PFSK-1 (cell line): ENCODE results near the gene TNC. TPM values are rescaled to one million over a fixed set of nuclear protein-coding genes. Genes with fewer than 3 reads are reported as not detected.

Experiments used
- FOXP2 ChIP-seq: optimal IDR thresholded peaks from 2 replicates; pipeline ENCODE3; 2011; ENCODE audit warnings: borderline replicate concordance, control low read depth, inconsistent platforms; ENCODE audit not compliant: insufficient read depth; ENCODE audit errors: extremely low read length, extremely low read depth
- POLR2AphosphoS5 ChIP-seq: IDR thresholded peaks from 2 replicates; pipeline ENCODE4 v1.6.1; 2012; ENCODE audit warnings: low read depth, mild to moderate bottlenecking, control low read depth, low read length, moderate library complexity
- SIN3A ChIP-seq: IDR thresholded peaks from 2 replicates; pipeline ENCODE4 v1.6.1; 2012; ENCODE audit warnings: mild to moderate bottlenecking, low read length, moderate library complexity, borderline replicate concordance; ENCODE audit not compliant: insufficient read depth
- TAF1 ChIP-seq: IDR thresholded peaks from 2 replicates; pipeline ENCODE4 v1.6.1; 2012; ENCODE audit warnings: low read length, control low read depth, borderline replicate concordance; ENCODE audit not compliant: insufficient read depth
- polyA plus RNA-seq: library from polyadenylated mRNA; unstranded; fragments of >200 nt; gene quantifications from one replicate; pipeline ENCODE4 v1.2.1, GENCODE V29; 2012; ENCODE audit warnings: low read depth, missing spikeins; ENCODE audit not compliant: insufficient read length
- TF ChIP-seq, protein P1 (sequence below), 2 experiments: IDR thresholded peaks; 2 replicates each; pipeline versions ENCODE4 v1.6.1 to v1.8.0; 2011 to 2012; ENCODE audit warnings: low read depth in 2 of 2, low read length in 2 of 2, control low read depth in 1 of 2, inconsistent platforms in 1 of 2, mild to moderate bottlenecking in 1 of 2, moderate library complexity in 1 of 2; ENCODE audit not compliant: insufficient read depth in 1 of 2

The TNC gene
- 36.1 TPM for polyA plus RNA-seq

DNA sequence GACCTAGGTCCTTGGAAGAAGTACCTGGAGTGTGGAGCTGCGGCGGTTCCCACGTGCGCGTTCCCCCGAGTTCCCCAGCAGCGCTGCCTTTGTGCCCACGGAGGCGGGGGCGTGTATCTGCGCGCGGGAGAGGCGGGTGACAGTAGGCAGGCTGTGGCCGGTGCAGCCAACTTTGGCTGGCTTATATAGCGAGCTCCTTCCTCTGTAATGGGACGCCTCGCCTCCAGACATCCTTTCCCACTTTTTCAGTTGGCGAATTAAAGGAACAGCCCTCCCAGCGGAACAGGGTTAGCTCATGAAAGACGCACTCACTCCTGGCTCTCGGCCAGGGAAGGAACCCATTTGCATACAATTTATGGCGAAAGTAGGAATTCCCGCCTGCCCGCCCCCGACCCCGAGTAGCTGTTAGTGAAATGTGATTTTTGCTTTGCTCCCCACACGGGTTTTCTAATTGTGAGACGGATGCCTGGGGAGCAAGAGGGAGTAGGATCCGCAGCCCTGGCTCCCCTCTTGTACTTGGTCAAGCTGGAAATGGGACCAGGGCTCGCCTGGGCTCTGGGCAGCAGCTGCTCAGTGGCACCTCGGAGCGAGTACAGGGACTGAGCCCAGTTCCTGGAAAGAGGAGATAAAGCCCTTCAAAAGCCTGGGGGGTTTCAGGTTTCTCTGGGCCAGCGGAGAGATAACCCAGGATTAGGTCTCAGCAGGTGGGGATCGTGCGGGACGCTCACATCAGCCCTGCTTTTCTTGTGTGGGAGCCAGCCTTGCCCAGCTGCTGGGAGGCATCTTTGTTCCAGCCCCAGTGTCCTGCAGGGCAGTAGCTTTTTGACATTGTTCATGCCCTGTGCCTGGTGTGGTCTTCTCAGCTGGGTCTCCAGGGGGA lies at the start of gene TNC:
Gene TNC, minus strand, starts transcription at position 159 of the 880 bp plus-strand sequence. CDS start 27,139 bp downstream, outside the sequence.
- no peak for TF ChIP-seq TAF1
- TF ChIP-seq FOXP2 = no peak
- TF ChIP-seq, protein P1, sequence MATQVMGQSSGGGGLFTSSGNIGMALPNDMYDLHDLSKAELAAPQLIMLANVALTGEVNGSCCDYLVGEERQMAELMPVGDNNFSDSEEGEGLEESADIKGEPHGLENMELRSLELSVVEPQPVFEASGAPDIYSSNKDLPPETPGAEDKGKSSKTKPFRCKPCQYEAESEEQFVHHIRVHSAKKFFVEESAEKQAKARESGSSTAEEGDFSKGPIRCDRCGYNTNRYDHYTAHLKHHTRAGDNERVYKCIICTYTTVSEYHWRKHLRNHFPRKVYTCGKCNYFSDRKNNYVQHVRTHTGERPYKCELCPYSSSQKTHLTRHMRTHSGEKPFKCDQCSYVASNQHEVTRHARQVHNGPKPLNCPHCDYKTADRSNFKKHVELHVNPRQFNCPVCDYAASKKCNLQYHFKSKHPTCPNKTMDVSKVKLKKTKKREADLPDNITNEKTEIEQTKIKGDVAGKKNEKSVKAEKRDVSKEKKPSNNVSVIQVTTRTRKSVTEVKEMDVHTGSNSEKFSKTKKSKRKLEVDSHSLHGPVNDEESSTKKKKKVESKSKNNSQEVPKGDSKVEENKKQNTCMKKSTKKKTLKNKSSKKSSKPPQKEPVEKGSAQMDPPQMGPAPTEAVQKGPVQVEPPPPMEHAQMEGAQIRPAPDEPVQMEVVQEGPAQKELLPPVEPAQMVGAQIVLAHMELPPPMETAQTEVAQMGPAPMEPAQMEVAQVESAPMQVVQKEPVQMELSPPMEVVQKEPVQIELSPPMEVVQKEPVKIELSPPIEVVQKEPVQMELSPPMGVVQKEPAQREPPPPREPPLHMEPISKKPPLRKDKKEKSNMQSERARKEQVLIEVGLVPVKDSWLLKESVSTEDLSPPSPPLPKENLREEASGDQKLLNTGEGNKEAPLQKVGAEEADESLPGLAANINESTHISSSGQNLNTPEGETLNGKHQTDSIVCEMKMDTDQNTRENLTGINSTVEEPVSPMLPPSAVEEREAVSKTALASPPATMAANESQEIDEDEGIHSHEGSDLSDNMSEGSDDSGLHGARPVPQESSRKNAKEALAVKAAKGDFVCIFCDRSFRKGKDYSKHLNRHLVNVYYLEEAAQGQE (IDR thresholded peaks at IDR 0.05; ENCODE audit: insufficient read depth in 1 of 2, low read depth in 2 of 2, low read length in 2 of 2) = no peak
- TF ChIP-seq POLR2AphosphoS5 = no peak
- TF ChIP-seq SIN3A = no peak

DNA sequence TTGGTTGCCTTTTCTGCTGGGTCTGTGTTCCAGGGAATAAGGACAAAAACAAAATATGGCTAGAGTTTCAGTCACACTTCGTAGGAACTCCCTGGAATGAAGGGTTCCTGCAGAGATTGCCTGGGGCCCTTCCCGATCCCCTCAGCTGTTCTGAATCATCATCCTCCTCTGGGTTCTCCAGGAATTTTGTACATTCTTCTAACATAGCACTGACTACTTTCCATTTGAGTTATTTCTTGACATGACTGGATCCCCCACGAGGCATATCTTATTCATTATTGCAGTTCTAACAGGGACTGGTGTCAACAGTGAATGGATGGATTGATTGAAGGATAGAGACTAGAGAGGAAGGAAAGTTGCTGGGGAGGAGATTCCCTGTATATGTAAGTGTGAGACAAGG lies 49.2 kb upstream of the TNC start:
- TF ChIP-seq SIN3A = no peak
- TF ChIP-seq, protein P1 (IDR thresholded peaks at IDR 0.05; ENCODE audit: insufficient read depth in 1 of 2, low read depth in 2 of 2, low read length in 2 of 2) = no peak
- TF ChIP-seq FOXP2 = no peak
- no peak for TF ChIP-seq TAF1
- no peak for TF ChIP-seq POLR2AphosphoS5

DNA sequence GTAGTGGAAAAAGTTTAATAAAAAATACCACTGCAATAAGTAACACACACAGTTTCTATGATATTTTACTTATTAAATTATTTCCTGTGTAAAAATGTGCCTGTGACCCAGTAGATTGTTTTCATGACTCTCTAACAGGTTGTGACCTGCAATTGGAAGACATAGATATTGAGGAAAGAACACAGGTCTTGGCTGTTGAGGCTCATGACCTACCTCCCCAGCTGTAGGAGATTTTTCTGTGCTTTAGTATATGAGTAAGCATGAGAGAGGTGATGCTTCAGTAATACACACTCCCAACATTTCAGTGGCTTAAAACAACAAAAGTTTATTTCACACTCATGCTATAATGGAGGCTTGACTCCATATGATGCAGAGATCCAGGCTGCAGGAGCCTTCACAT lies 47.3 kb upstream of the TNC start:
- TF ChIP-seq TAF1 (no peak), POLR2AphosphoS5 (no peak), FOXP2 (no peak), SIN3A (no peak)
- TF ChIP-seq, protein P1 (IDR thresholded peaks at IDR 0.05; ENCODE audit: insufficient read depth in 1 of 2, low read depth in 2 of 2, low read length in 2 of 2) = no peak

DNA sequence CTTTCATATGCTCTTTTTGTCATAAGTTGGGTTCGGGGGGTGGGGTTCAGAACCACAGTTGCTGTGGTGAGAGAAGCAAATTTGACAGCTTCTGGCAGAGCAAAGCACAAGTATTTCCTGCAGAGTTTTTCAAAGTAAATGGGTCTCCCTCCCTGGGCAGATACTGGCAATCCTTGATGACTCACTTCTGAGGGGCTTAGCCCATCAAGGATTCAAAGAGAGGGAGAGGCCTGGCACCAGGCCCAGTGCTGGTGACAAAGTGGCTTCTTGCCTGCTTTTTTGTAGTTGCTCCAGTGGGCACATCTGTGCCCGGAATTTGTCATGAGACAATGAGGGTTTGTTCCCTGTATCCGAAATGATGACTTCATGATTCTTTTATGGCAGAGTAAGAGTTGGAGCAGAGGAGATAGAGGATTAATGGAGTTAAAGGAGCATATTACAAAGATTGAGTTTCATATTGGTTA lies 46.6 kb upstream of the TNC start:
- no peak for TF ChIP-seq TAF1
- TF ChIP-seq SIN3A = no peak
- TF ChIP-seq, protein P1 (IDR thresholded peaks at IDR 0.05; ENCODE audit: insufficient read depth in 1 of 2, low read depth in 2 of 2, low read length in 2 of 2) = no peak
- TF ChIP-seq FOXP2 = no peak
- TF ChIP-seq POLR2AphosphoS5 = no peak

DNA sequence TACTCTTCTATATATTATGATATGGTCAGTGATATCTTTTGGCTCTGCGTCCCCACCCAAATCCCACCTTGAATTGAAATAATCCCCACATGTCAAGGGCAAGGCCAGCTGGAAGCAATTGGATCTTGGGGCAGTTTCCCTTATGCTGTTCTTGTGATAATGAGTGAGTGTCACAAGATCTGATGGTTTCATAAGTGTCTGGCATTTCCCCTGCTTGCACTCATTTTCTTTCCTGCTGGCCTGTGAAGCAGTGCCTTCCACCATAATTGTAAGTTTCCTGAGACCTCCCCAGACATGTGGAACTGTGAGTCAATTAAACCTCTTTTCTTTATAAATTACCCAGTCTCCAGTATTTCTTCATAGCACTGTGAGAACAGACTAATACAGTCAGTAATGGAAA lies 45.0 kb upstream of the TNC start:
- TF ChIP-seq FOXP2 (no peak), TAF1 (no peak), POLR2AphosphoS5 (no peak), SIN3A (no peak)
- TF ChIP-seq, protein P1 (IDR thresholded peaks at IDR 0.05; ENCODE audit: insufficient read depth in 1 of 2, low read depth in 2 of 2, low read length in 2 of 2) = no peak
